ENCODE results near the gene OR2A42.
A peak's percentile ranks its signal among the peaks of the same experiment; 100 is the strongest.
"Not testable (repeated sequence)": the region's sequence is repeated elsewhere in the genome, so short reads cannot be mapped to it uniquely, and the experiment has no call there.

The OR2A42 gene

DNA sequence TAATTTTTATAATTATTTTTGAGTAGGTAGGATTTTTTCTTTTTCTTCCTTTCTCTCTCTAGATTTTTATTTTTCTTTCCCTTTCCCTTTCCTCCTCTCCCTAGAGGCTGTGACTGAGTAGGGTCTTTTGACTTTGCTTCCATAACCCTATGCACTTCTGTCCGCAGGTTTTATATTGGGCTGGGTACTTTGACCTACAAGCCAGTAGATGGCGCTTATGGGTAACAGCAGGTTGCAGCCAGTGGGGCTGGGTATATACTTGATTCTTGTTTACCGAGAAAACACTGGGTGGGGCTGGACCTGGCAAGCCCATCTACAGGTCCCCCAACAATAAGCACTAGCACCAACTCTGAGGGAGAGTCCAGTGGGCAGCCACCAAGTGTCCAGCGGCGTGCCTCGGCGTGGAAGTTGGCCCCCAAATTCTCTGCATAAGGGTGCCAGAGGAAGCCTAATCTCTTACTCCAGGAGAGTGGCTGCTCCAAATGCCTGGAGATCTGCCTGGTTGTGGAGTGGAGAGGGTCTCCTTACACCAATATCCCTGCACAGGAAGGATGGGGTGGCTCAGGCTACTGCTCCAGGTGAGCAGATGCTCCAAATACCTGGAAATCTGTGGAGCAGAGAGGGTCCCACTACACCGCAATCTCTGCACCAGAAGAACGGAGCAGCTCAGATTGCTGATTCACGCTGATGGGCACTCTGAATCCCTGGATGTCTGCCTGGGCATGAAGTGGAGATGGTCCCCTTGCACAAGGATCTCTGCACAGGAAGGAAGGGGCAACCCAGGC lies 60.8 kb downstream of the OR2A42 start:
- not testable (repeated sequence) for H3K27ac ChIP-seq
- TF ChIP-seq, protein P1, sequence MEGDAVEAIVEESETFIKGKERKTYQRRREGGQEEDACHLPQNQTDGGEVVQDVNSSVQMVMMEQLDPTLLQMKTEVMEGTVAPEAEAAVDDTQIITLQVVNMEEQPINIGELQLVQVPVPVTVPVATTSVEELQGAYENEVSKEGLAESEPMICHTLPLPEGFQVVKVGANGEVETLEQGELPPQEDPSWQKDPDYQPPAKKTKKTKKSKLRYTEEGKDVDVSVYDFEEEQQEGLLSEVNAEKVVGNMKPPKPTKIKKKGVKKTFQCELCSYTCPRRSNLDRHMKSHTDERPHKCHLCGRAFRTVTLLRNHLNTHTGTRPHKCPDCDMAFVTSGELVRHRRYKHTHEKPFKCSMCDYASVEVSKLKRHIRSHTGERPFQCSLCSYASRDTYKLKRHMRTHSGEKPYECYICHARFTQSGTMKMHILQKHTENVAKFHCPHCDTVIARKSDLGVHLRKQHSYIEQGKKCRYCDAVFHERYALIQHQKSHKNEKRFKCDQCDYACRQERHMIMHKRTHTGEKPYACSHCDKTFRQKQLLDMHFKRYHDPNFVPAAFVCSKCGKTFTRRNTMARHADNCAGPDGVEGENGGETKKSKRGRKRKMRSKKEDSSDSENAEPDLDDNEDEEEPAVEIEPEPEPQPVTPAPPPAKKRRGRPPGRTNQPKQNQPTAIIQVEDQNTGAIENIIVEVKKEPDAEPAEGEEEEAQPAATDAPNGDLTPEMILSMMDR (conservative IDR thresholded peaks at IDR 0.05), result peak; percentile 82

All from VCaP (cell line).